ENCODE data around the gene CYB561D2. TPM values are rescaled to one million over a fixed set of nuclear protein-coding genes. Genes with fewer than 3 reads are reported as not detected.

CYB561D2 gene
- total RNA-seq, 2 experiments from 2014 or later: 18.7 to 28.0 TPM

GRCh38 chr3:50354850-50355249 lies 4.2 kb downstream of the CYB561D2 start:
- intact Hi-C loops (cut with micrococcal nuclease; ENCODE audit: unreplicated experiment): loop anchor here (5.0 kb wide), 1 partner anchor 212 kb away; the partner anchor contains the start of genes C3orf18 and HEMK1
- POLR2A ChIA-PET: interaction anchor here (0.5 kb wide), 1 partner anchor 1082 kb away, joined by 5 read pairs; no protein-coding TSS in a partner anchor
- H3K36me3 ChIP-seq (ENCODE audit: insufficient read depth, low read length): peaks cover 42% of the 10 kb centered on the region

GRCh38 chr3:50355829-50356552 lies 5.3 kb downstream of the CYB561D2 start:
- Histone ChIP-seq H3K4me2 (ENCODE audit: low read length) (peak overlapping the region; percentile 82), H3K79me2 (ENCODE audit: insufficient read depth, low read depth, low read length) (peaks cover 23% of the 10 kb centered on the region; the same call in 1 of the 2 replicates), H3K36me3 (ENCODE audit: insufficient read depth, low read length) (peaks cover 42% of the 10 kb centered on the region), H3K27ac (ENCODE audit: low read depth, low read length, poor library complexity, severe bottlenecking) (no peak overlapping the region), H4K20me1 (ENCODE audit: insufficient read depth, low read length) (0 out of 2 replicates have a peak, but pooled peaks cover 4% of the 10 kb centered on the region), H3K4me3 (ENCODE audit: low read depth, low read length, poor library complexity, severe bottlenecking) (peak overlapping the region; percentile 76), H3K4me1 (ENCODE audit: insufficient read depth, low read length, poor library complexity, severe bottlenecking) (peaks cover 49% of the 10 kb centered on the region), H3K9me3 (ENCODE audit: low read length) (no peaks in the 10 kb centered on the region), H3K9me2 (ENCODE audit: insufficient read depth, low read length) (no peaks in the 10 kb centered on the region), H2AFZ (ENCODE audit: low read length) (no peak overlapping the region)
- no peak for DNase-seq (ENCODE audit: low spot score)
- ChIA-PET POLR2A (interaction anchor here (0.6 kb wide), 1 partner anchor 1128 kb away, joined by 4 read pairs; no protein-coding TSS in a partner anchor), CTCF (ENCODE audit: unreplicated experiment) (no interaction called here)
- no TSS peak for BruUV-seq (replicated peaks)
- TF ChIP-seq EZH2phosphoT487 (IDR thresholded peaks at IDR 0.05; ENCODE audit: borderline replicate concordance, low read depth, low read length): no peak
- peak; percentile 34 for TF ChIP-seq CTCF (conservative IDR thresholded peaks at IDR 0.05; ENCODE audit: low read length)
- intact Hi-C loops (cut with micrococcal nuclease; ENCODE audit: unreplicated experiment): no loop called here

More at GRCh38 chr3:50354850-50355249, 4.2 kb downstream of the CYB561D2 start:
- TF ChIP-seq EZH2phosphoT487 (IDR thresholded peaks at IDR 0.05; ENCODE audit: borderline replicate concordance, low read depth, low read length): no peak
- TF ChIP-seq CTCF (conservative IDR thresholded peaks at IDR 0.05; ENCODE audit: low read length): no peak
- Histone ChIP-seq H2AFZ (ENCODE audit: low read length) (no peak overlapping the region), H3K9me3 (ENCODE audit: low read length) (no peaks in the 10 kb centered on the region), H3K27ac (ENCODE audit: low read depth, low read length, poor library complexity, severe bottlenecking) (no peak overlapping the region), H3K79me2 (ENCODE audit: insufficient read depth, low read depth, low read length) (peaks cover 26% of the 10 kb centered on the region; the same call in 1 of the 2 replicates), H3K4me1 (ENCODE audit: insufficient read depth, low read length, poor library complexity, severe bottlenecking) (peaks cover 52% of the 10 kb centered on the region), H3K4me2 (ENCODE audit: low read length) (no peak overlapping the region), H3K4me3 (ENCODE audit: low read depth, low read length, poor library complexity, severe bottlenecking) (no peak overlapping the region), H3K9me2 (ENCODE audit: insufficient read depth, low read length) (no peaks in the 10 kb centered on the region), H4K20me1 (ENCODE audit: insufficient read depth, low read length) (0 out of 2 replicates have a peak, but pooled peaks cover 4% of the 10 kb centered on the region)
- no peak for DNase-seq (ENCODE audit: low spot score)
- CTCF ChIA-PET (ENCODE audit: unreplicated experiment): interaction anchor here (0.6 kb wide), 1 partner anchor 1657 kb away, joined by 3 read pairs; no protein-coding TSS in a partner anchor
- no TSS peak for BruUV-seq (replicated peaks)
